Measurements from ENCODE around the gene PPP1R14C. TPM values are rescaled to one million over a fixed set of nuclear protein-coding genes. Genes with fewer than 3 reads are reported as not detected.

The PPP1R14C gene
- total RNA-seq, 4 donors from 2014 or later: 0.34 TPM; not detected in 3

- TF ChIP-seq, protein P1, sequence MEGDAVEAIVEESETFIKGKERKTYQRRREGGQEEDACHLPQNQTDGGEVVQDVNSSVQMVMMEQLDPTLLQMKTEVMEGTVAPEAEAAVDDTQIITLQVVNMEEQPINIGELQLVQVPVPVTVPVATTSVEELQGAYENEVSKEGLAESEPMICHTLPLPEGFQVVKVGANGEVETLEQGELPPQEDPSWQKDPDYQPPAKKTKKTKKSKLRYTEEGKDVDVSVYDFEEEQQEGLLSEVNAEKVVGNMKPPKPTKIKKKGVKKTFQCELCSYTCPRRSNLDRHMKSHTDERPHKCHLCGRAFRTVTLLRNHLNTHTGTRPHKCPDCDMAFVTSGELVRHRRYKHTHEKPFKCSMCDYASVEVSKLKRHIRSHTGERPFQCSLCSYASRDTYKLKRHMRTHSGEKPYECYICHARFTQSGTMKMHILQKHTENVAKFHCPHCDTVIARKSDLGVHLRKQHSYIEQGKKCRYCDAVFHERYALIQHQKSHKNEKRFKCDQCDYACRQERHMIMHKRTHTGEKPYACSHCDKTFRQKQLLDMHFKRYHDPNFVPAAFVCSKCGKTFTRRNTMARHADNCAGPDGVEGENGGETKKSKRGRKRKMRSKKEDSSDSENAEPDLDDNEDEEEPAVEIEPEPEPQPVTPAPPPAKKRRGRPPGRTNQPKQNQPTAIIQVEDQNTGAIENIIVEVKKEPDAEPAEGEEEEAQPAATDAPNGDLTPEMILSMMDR (IDR thresholded peaks at IDR 0.05; ENCODE audit: low read depth): no peak
Observed at GRCh38 chr6:150297327-150298029, 154.6 kb downstream of the PPP1R14C start.

DNA sequence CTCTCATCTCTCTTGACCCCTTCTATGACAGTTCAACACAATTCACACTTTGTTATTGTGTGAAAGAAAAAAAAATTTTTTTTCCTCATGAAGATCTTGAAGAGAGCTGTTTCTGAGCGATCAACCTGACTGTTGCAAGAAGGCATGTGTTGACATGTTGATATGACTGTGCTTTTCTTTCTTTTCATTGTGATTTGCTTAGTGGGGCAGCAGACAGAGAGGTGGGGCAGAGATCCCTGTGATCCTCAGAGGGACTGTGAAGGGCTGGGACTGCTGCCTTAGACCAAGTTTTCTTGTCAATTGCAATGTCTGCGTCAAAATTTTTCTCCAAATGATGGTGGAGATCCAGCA is 155.2 kb downstream of the PPP1R14C start:
- TF ChIP-seq, protein P1 (IDR thresholded peaks at IDR 0.05; ENCODE audit: low read depth): no peak

DNA sequence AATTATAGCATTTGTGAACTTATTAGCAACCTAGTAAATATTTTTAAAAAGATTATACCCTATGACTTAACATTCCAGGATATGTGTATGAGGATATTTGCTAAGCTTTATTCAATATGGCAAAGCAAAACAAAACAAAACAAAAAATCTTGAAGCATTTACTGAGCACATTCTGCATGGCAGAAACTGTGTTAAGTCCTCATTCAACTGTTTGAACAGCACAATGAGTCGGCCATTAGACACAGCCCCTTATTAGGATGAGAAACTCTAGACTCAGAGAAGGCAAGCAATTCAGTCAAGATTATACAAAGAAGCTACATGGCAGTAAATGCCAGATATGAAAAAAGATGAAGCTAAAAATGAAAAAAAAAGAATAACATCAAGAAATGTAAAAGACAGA is 155.8 kb downstream of the PPP1R14C start:
- TF ChIP-seq, protein P1 (IDR thresholded peaks at IDR 0.05; ENCODE audit: low read depth): no peak

Small RNAs within 50 kb of the gene (small RNA-seq; reads per million reads assigned to genes)
- gene RF01210: not detected

Other genes starting within 250 kb of the PPP1R14C start
- gene RAET1E, start 244.9 kb upstream of the PPP1R14C start, total RNA-seq: under 1 TPM in 1 of 4 donors, not detected in 3; 0.94 TPM
- under 1 TPM in 1 of 4 donors, not detected in 3; 0.82 TPM for gene RAET1G, start 219.9 kb upstream of the PPP1R14C start, total RNA-seq
- 1 to 10 TPM in 1 of 4 donors, under 1 TPM in 3; 0.34 to 4.1 (median 0.60) TPM for gene ULBP2, start 201.0 kb upstream of the PPP1R14C start, total RNA-seq
- gene ULBP1, start 179.1 kb upstream of the PPP1R14C start, total RNA-seq: under 1 TPM in 1 of 4 donors, not detected in 3; 0.34 TPM
- not detected for gene RAET1L, start 117.5 kb upstream of the PPP1R14C start, total RNA-seq
- gene ULBP3, start 73.9 kb upstream of the PPP1R14C start, total RNA-seq: 1 to 10 TPM in 3 of 4 donors, not detected in 1; 1.7 to 8.1 (median 6.4) TPM
- gene IYD, start 226.0 kb downstream of the PPP1R14C start, total RNA-seq: 1 to 10 TPM in 1 of 4 donors, under 1 TPM in 1, not detected in 2; under 0.01 to 1.4 TPM